GM12864 (cell line): ENCODE data around the gene ZCCHC14.

Experiments used
- DNase-seq: peaks from one replicate; pipeline ENCODE4 v3.0.0-alpha.2; 2011; ENCODE audit warnings: low read depth
- H3K4me3 ChIP-seq: 2 replicates; pipeline ENCODE4 v1.5.1; 2011; ENCODE audit warnings: mild to moderate bottlenecking, low read depth, low read length, control low read depth
- CTCF ChIP-seq: IDR thresholded peaks from 2 replicates; pipeline ENCODE4 v1.5.1; 2011; ENCODE audit warnings: low read depth, mild to moderate bottlenecking, moderate library complexity, low read length, control low read depth, inconsistent platforms; ENCODE audit errors: missing control alignments

The ZCCHC14 gene

GRCh38 chr16:87453326-87453725, 39.5 kb downstream of the ZCCHC14 start:
- no peak for TF ChIP-seq CTCF
- no peak for DNase-seq
- H3K4me3 ChIP-seq, result no peak overlapping the region

DNA sequence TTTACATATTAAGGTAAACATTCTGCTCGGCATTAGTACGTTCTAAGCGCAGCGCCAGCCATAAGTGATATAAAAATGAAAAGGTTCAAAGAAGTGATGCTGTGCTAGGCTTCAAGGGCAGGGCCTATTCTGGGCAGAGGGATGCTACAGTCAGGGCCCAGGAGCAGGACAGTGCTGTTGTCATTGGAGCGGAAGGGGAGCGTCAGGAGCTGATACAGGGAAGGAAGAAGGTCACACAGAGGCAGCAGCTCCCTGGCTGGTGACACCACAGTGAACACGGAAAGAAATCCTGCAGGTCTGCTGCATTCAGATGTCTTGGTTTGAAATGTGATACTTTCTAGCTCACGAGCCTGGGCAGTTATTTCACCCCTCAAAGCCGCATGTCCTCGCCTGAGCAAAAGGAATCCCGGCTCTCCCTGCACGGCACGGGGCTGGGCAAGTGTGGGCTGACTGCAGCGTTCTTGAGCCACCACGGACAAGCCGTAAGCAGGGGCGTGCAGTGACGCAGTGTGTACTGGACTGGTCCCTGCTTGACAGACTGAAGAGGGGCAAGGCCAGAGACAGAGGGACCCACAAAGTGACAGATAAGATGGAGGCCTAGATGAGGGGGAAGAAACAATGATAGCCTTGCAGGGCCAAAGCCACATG, 41.1 kb downstream of the ZCCHC14 start:
- no peak for TF ChIP-seq CTCF
- H3K4me3 ChIP-seq, result no peak overlapping the region
- DNase-seq, result no peak

DNA sequence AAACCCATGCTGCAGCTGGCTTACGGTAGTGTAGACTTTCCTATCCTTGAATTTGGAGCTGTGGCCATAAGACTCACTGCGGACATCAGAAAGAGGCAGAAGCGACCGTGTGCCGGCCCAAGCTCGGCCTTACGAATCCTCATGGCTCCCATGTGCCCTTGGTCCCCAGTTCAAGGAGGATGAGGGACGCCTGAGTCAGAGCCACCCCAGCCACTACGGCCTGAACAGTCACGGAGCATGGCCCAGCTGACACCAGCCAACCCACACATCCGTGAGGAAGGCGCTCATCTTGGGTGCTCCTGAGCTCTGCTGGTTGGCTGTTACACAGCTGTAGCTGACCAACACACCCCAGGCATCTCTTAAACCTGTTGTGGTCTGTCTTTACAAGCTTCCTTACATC, 44.0 kb downstream of the ZCCHC14 start:
- TF ChIP-seq CTCF, result no peak
- no peak for DNase-seq
- H3K4me3 ChIP-seq, result no peak overlapping the region

GRCh38 chr16:87447323-87447722, 45.5 kb downstream of the ZCCHC14 start:
- no peak overlapping the region for H3K4me3 ChIP-seq
- no peak for TF ChIP-seq CTCF
- DNase-seq, result no peak

DNA sequence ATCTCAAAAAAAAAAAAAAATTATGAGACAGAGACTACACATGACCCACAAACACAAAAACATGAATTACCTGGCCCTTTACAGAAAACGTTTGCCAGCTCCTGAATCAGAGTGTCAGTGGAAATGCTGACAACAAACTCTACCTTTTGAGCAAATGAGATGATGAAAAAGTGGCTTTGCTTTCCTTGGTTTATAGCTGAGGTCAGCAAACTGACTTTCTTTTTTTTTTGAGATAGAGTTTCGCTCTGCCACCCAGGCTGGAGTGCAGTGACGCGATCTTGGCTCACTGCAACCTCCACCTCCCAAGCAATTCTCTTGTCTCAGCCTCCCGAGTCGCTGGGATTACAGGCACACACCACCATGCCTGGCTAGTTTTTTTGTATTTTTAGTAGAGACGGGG, 46.3 kb downstream of the ZCCHC14 start:
- no peak for TF ChIP-seq CTCF
- DNase-seq, result no peak
- no peak overlapping the region for H3K4me3 ChIP-seq

DNA sequence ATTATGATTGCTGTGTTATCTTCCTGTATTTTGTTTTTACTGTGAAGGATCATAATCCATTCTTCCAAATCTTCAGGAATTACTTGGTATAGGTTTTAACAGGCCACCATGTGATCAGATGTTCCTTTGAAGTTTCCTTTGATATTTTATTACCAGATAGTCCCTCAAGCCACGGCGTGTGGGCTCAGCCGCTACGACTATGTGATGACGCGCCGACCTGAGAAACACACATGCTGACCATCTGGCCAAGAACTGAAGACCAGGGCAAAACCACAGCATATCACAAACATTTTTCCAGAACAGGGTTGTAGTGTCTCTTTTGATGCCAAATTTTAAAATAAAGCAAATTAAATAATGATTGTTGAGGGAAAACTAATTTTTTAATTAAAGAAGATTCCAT, 47.3 kb downstream of the ZCCHC14 start:
- no peak for DNase-seq
- no peak for TF ChIP-seq CTCF
- H3K4me3 ChIP-seq, result no peak overlapping the region

GRCh38 chr16:87443964-87444363, 48.9 kb downstream of the ZCCHC14 start:
- no peak for DNase-seq
- H3K4me3 ChIP-seq, result no peak overlapping the region
- TF ChIP-seq CTCF, result no peak
